ENCODE measurements around the gene MMRN2. TPM values are rescaled to one million over a fixed set of nuclear protein-coding genes. Genes with fewer than 3 reads are reported as not detected.
A peak's percentile ranks its signal among the peaks of the same experiment; 100 is the strongest.

The MMRN2 gene
- total RNA-seq, 2 experiments from 2014 or later = not detected

- no peak overlapping the region for H3K4me3 ChIP-seq (ENCODE audit: low read depth, low read length, poor library complexity, severe bottlenecking)
- ChIA-PET POLR2A (no interaction called here), CTCF (ENCODE audit: unreplicated experiment) (no interaction called here)
- H3K9me3 ChIP-seq (ENCODE audit: low read length) = no peaks in the 10 kb centered on the region
- H3K4me2 ChIP-seq (ENCODE audit: low read length) = peak overlapping the region; percentile 47; the same call in 1 of the 2 replicates
- H3K9me2 ChIP-seq (ENCODE audit: insufficient read depth, low read length) = no peaks in the 10 kb centered on the region
- no peaks in the 10 kb centered on the region for H3K79me2 ChIP-seq (ENCODE audit: insufficient read depth, low read depth, low read length)
- H4K20me1 ChIP-seq (ENCODE audit: insufficient read depth, low read length) = no peaks in the 10 kb centered on the region
- H3K27ac ChIP-seq (ENCODE audit: low read depth, low read length, poor library complexity, severe bottlenecking) = no peak overlapping the region
- H3K4me1 ChIP-seq (ENCODE audit: insufficient read depth, low read length, poor library complexity, severe bottlenecking) = no peaks in the 10 kb centered on the region
- DNase-seq (ENCODE audit: low spot score) = no peak
- no peak for TF ChIP-seq CTCF (conservative IDR thresholded peaks at IDR 0.05; ENCODE audit: low read length)
- no peak for TF ChIP-seq EZH2phosphoT487 (IDR thresholded peaks at IDR 0.05; ENCODE audit: borderline replicate concordance, low read depth, low read length)
- no TSS peak for BruUV-seq (replicated peaks)
- H3K36me3 ChIP-seq (ENCODE audit: insufficient read depth, low read length) = no peaks in the 10 kb centered on the region
- intact Hi-C loops (cut with micrococcal nuclease; ENCODE audit: unreplicated experiment) = no loop called here
- H2AFZ ChIP-seq (ENCODE audit: low read length) = no peak overlapping the region
Observed at GRCh38 chr10:86971232-86971991, 14.0 kb upstream of the MMRN2 start.

- Histone ChIP-seq H3K79me2 (ENCODE audit: insufficient read depth, low read depth, low read length) (no peaks in the 10 kb centered on the region), H2AFZ (ENCODE audit: low read length) (no peak overlapping the region), H3K4me3 (ENCODE audit: low read depth, low read length, poor library complexity, severe bottlenecking) (no peak overlapping the region), H3K4me2 (ENCODE audit: low read length) (peak overlapping the region; percentile 47; the same call in 1 of the 2 replicates), H3K9me2 (ENCODE audit: insufficient read depth, low read length) (no peaks in the 10 kb centered on the region), H3K27ac (ENCODE audit: low read depth, low read length, poor library complexity, severe bottlenecking) (no peak overlapping the region), H3K36me3 (ENCODE audit: insufficient read depth, low read length) (no peaks in the 10 kb centered on the region), H4K20me1 (ENCODE audit: insufficient read depth, low read length) (no peaks in the 10 kb centered on the region), H3K4me1 (ENCODE audit: insufficient read depth, low read length, poor library complexity, severe bottlenecking) (no peaks in the 10 kb centered on the region), H3K9me3 (ENCODE audit: low read length) (no peaks in the 10 kb centered on the region)
- TF ChIP-seq EZH2phosphoT487 (IDR thresholded peaks at IDR 0.05; ENCODE audit: borderline replicate concordance, low read depth, low read length) = no peak
- no peak for TF ChIP-seq CTCF (conservative IDR thresholded peaks at IDR 0.05; ENCODE audit: low read length)
- intact Hi-C loops (cut with micrococcal nuclease; ENCODE audit: unreplicated experiment) = no loop called here
- BruUV-seq (replicated peaks) = no TSS peak
- no peak for DNase-seq (ENCODE audit: low spot score)
- POLR2A ChIA-PET = no interaction called here
- CTCF ChIA-PET (ENCODE audit: unreplicated experiment) = no interaction called here
Observed at GRCh38 chr10:86970982-86971231, 13.5 kb upstream of the MMRN2 start.

GRCh38 chr10:86970162-86970981 is 13.0 kb upstream of the MMRN2 start:
- DNase-seq (ENCODE audit: low spot score) = no peak
- no TSS peak for BruUV-seq (replicated peaks)
- H3K27ac ChIP-seq (ENCODE audit: low read depth, low read length, poor library complexity, severe bottlenecking) = no peak overlapping the region

More at GRCh38 chr10:86970162-86970981, 13.0 kb upstream of the MMRN2 start:
- POLR2A ChIA-PET = no interaction called here
- CTCF ChIA-PET (ENCODE audit: unreplicated experiment) = no interaction called here
- H3K4me3 ChIP-seq (ENCODE audit: low read depth, low read length, poor library complexity, severe bottlenecking) = no peak overlapping the region
- no peak for TF ChIP-seq EZH2phosphoT487 (IDR thresholded peaks at IDR 0.05; ENCODE audit: borderline replicate concordance, low read depth, low read length)
- TF ChIP-seq CTCF (conservative IDR thresholded peaks at IDR 0.05; ENCODE audit: low read length) = no peak
- H3K4me2 ChIP-seq (ENCODE audit: low read length) = peak overlapping the region; percentile 47; the same call in 1 of the 2 replicates
- no peaks in the 10 kb centered on the region for H3K9me2 ChIP-seq (ENCODE audit: insufficient read depth, low read length)
- H2AFZ ChIP-seq (ENCODE audit: low read length) = no peak overlapping the region
- intact Hi-C loops (cut with micrococcal nuclease; ENCODE audit: unreplicated experiment) = no loop called here
- no peaks in the 10 kb centered on the region for H3K9me3 ChIP-seq (ENCODE audit: low read length)
- no peaks in the 10 kb centered on the region for H3K4me1 ChIP-seq (ENCODE audit: insufficient read depth, low read length, poor library complexity, severe bottlenecking)
- no peaks in the 10 kb centered on the region for H4K20me1 ChIP-seq (ENCODE audit: insufficient read depth, low read length)
- H3K36me3 ChIP-seq (ENCODE audit: insufficient read depth, low read length) = no peaks in the 10 kb centered on the region
- no peaks in the 10 kb centered on the region for H3K79me2 ChIP-seq (ENCODE audit: insufficient read depth, low read depth, low read length)

Data from OCI-LY7 (cell line).